NCI-H524 treated with DMSO at 0.1 percent for 48 hours (cell line): ENCODE measurements around the gene SH2B3.
"Not testable (repeated sequence)": the region's sequence is repeated elsewhere in the genome, so short reads cannot be mapped to it uniquely, and the experiment has no call there.

ENCODE experiments used
- DNase-seq: peaks from one replicate; lab custom pipeline; 2025; lab: John Stamatoyannopoulos, UW

The SH2B3 gene

GRCh38 chr12:111405859-111406473, at the start of gene SH2B3:
TSS of gene SH2B3 (plus strand) at chr12:111405923. CDS start at chr12:111418146, 12,223 bp downstream.
- no peak for DNase-seq

DNA sequence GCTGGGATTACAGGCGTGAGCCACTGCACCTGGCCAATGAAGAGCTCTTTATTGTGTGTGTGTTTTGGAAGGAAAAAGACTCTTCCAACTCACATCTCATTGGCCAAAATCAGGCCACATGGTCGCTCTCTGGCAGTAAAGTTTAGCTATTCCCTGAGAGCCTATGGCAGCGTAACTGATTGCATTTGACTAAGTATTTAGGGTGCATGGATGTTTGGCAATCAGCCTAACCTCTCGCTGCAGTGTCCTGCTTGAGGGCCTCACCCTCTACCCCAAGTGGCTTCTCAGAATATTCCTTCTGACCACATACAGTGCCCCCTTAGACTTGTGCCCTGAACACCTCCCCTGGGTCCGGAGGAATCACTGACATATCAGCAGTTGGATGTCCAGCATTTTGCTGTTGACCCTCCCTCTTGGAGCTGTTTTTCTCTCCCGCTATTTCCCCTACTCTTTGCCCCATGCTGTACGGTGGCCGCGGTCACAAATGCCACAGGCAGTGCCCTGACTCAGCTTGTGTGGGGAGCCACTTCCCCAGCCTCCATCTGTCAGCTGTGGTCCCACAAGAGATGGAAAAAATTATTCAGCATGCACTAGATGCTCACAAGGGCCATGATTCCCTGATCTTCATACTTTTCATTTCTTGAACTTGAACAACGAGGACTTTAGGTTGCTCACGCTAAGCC, 46.4 kb upstream of the SH2B3 start:
- no peak for DNase-seq

GRCh38 chr12:111359914-111360276, 45.8 kb upstream of the SH2B3 start:
- DNase-seq, result no peak

DNA sequence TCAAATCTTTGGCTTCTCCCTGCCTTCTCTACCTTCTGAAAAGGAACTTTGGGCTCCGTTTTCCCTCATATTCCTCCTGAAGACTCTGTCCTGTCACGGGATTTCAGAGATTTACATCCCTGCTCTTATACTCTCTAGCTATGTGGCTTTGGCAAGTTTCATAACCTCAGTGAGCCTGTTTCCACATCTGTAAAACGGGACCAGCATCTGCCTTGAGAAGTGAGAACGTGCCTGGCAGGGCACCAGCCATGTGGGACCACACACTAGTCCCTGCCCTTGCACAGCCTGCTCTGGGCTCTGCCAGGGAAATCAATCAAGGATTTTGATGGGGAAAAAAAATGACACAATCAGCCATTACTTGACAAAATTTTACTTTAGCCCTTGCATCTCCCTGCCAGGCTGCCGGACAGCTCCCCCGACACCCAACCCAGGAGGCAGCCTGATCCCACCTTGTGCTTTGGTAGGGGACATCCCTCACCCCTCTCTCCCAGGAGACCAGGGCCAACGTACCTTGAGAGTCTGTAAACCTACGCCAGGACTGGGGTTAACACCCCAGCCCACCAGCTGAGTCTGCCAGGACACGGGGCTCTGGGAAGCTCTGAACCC, 45.3 kb upstream of the SH2B3 start:
- no peak for DNase-seq

DNA sequence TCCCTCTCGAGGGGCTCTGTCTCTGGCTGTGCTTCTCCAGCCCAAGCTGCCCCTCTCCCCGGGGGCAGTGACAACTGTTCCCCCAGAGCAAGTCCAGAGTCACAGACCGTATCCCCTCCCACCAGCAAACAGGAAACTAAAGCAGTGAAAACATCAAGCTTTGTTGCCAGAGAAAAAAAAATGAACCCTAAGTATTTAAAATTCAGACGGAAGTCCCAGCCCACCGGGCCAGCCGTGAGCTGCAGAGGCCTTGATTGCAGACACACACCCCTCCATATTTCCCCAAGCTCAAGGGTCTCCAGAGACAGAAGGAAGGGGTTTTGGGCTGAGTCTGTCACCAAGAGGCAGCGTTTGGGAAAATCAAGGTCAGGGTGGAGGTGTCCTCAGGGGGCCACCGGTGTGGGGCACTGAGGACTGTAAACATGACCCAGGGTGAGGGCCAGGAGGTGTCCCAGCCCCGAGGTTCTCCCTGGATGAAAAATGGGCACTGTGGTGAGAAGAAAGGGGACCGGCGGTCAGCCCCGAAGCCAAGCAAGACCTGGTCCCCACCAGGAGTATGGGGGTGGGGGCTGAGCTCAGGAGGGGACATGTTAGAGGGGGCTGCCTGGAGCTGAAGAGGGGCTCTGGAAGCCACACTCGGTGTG, 44.5 kb upstream of the SH2B3 start:
- DNase-seq, result no peak

GRCh38 chr12:111361717-111362576, 43.8 kb upstream of the SH2B3 start:
- DNase-seq, result no peak

DNA sequence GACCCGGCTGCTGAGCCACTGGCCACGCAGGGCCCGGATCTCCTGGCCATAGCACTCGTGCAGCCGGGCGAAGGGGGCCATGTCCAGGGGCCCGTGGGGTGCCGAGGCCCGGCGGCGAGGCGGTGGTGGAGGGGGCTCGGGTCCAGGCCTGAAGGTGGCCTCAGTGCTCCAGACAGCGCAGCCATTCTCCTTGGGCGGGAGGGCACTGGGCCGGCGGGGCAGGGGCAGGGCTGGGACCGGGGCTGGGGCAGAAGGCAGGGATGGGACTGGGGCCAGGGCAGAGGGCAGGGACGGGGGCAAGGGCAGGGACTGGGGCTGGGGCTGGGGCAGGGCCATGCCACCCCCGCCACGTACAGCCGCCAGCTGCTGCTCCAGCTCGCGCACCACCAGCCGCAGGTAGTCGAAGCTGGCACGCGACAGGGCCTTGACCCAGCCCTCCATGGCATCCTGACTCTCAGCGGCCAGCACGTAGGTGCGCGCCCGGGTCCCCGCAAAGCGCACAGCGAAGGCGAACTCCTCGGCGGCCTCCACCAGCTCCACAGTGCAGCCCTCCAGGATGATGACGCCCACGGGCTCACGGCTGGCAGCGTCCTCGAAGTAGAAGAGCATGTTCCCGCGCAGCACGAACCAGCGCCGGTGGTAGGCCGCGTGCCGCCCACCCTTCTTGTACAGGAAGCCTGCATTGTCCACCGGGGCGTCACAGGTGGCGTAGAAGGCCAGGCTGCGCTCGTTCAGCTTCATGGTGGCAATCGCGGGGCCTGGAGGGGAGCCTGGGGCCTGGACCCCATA, 42.8 kb upstream of the SH2B3 start:
- DNase-seq, result no peak

GRCh38 chr12:111363578-111363977, 42.1 kb upstream of the SH2B3 start:
- DNase-seq, result no peak

GRCh38 chr12:111366075-111366474, 39.6 kb upstream of the SH2B3 start:
- DNase-seq, result no peak

DNA sequence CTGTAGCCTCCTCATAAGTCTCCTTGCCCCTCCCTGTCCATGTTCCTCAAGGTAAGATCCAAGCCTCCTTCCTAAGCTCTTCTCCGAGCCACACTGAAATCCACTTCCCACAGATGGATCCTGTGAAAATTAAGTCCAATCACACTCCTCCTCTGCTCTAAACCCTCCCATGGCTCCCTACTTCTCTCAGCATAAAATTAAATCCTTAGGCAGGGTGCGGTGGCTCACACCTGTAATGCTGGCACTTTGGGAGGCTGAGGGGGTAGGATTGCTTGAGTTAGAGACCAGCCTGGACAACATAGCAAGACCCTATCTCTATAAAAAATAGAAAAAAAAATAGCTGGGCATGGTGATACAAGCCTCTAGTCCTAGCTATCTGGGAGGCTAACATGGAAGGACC, 39.1 kb upstream of the SH2B3 start:
- no peak for DNase-seq

- DNase-seq, result no peak
Measured at GRCh38 chr12:111367661-111368221, 38.0 kb upstream of the SH2B3 start.

DNA sequence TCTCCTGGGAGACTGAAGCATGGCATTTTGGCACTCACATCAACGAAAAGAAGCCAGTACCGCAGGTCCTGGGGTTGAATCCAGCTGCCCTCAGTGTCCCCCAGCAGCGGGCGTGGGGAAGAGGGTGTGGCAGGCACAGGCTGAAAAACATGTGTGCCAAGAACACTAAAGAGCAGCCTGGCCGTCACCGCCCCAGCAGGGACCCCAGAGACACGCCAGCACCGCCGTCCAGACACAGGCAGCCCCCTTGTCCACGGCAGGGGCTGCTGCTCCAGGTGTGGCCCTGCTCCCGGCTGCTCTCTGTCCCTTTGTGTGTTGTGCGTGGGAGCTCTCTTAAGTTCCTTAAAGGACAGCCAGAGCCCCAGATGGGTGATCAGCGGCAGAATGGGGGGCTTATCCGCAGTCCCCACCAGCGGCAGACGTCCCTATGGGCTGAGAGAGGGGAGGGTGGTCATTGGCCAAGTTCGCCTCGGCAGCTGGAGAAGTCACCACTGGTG, 37.4 kb upstream of the SH2B3 start:
- DNase-seq, result no peak

DNA sequence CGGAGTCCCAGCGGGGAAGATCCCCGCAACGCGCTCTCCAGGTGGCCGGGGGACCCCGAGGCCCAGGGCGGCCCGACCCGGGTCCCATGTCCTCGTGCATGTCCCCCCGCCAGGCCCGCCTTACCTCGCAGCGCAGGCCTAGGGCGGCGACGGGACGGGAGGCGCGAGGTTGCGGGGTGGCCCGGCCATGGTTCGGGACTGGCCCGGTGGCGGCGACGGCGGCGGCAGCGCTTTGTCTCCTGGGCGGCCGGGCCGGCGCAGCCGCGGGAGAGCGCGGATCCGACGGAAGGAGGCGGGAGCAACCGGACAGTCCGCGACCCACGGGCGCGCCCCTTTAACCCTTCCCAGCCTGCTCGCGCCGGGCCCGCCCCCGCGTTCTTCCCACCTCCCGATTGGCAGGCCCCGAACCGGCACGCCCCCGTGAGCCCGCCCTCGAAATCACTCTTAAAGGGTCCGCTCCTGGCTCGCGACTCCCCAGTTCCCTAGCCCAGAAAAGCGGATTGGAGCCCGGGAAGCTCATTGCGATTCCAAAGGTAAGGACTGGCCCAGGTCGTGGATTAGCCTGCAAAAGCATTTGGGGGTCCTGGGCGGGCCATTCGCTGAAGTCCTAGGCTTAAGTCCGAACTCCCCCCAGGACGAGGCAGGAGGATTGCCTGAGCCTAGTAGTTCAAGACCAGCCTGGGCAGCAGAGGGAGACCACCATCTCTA, 36.8 kb upstream of the SH2B3 start, which contains the start of gene PHETA1:
PHETA1 (minus strand) TSS at position 308 of the 708 bp plus-strand sequence. CDS start 5,668 bp downstream, outside the sequence.
- peak; percentile 35 for DNase-seq

- DNase-seq, result no peak
Measured at GRCh38 chr12:111369496-111370220, 36.1 kb upstream of the SH2B3 start.

GRCh38 chr12:111373231-111373630, 32.5 kb upstream of the SH2B3 start:
- DNase-seq, result not testable (repeated sequence)

DNA sequence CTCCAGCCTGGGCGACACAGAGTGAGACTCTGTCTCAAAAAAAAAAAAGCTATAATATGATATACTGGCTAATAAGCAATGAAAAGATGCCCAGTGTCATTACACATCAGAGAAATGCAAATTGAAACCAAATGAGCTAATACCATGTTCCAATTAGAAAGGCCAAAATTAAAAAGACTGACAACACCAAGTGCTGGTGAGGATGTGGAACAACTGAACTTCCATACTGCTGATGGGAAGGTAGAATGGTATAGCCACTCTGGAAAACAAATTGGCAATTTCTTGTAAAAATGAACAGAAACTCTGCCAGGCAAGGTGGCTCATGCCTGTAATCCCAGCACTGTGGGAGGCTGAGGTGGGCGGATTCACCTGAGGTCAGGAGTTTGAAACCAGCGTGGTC, 28.3 kb upstream of the SH2B3 start:
- DNase-seq, result no peak

DNA sequence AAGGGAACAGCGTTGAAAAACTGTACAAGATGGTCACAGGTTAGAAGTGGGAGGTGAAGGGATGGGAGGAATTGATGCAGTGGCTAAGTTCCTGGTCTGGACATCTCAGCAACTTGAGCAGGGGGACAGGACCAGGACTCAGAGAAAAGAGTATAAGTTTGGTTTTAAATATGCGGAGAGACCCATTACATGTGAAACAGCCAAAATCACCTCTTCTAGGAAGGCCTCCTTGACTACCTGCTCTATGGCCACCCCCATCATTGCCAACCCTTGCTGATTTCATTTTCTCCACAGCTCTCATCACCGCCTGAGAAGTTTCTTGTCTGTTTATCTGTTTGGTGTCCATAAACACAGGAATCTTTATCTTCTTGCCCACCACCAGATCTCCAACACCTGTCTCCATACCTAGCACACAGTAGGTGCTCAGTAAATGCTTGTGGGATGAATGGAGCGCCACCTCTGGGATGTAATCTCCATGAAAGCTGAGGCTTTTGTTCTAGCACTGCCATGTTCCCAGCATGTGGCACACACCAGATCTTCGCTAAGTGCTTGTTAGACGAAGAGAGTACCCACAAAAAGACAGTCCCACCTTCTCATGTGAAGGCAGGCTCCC, 25.7 kb upstream of the SH2B3 start:
- DNase-seq, result no peak

DNA sequence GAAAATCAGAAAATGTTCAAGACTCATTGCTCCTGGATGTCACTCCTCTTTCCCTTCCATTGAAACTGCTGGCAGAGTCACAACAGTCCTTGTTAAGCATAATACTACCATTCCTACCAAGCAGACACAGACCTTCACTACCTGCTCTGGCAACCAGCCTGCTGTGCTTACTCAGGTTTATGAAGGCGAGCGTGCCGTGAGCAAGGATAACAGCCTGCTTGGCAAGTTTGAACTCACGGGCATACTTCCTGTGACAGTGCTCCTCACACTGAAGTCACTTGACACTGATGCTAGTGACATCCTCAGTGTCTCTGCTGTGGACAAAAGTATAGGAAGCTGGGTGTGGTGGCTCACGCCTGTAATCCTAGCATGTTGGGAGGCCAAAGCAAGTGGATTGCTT, 21.1 kb upstream of the SH2B3 start:
- no peak for DNase-seq

- DNase-seq, result no peak
Measured at GRCh38 chr12:111386885-111387284, 18.8 kb upstream of the SH2B3 start.
